Sciatic nerve (tissue), 2 donors: ENCODE measurements around the gene CCDC107. TPM values are rescaled to one million over a fixed set of nuclear protein-coding genes. Genes with fewer than 3 reads are reported as not detected.

Experiments used
- ATAC-seq: fragments of 200-7000 bp; cut with Tn5 transposase; one replicate; pipeline ENCODE4 v1.9.1; 2020; ENCODE audit warnings: mild to moderate bottlenecking, moderate library complexity
- DNase-seq: peaks from one replicate; pipeline ENCODE4 v3.0.0-alpha.2; 2020; ENCODE audit warnings: low spot score
- intact Hi-C: fragments of 100-400 bp; cut with DNase I; formaldehyde crosslinking; loops from one replicate; pipeline ENCODE4 v1.14.2; 2022
- total RNA-seq: library from RNA; stranded (reverse); fragmentation: NEBNext Ultra II Directional; extraction: Animal tissue kit (Norgen Biotek cat#: 25700); gene quantifications from one replicate; pipeline ENCODE4 v1.2.1, GENCODE V29; 2021
- donor health status: DM: no; HTN: no; CAD: no.
- donor health status: DM: no; HTN: no; CAD: no.

CCDC107 gene
- total RNA-seq, 1 donor from 2014 or later: 28.0 TPM

DNA sequence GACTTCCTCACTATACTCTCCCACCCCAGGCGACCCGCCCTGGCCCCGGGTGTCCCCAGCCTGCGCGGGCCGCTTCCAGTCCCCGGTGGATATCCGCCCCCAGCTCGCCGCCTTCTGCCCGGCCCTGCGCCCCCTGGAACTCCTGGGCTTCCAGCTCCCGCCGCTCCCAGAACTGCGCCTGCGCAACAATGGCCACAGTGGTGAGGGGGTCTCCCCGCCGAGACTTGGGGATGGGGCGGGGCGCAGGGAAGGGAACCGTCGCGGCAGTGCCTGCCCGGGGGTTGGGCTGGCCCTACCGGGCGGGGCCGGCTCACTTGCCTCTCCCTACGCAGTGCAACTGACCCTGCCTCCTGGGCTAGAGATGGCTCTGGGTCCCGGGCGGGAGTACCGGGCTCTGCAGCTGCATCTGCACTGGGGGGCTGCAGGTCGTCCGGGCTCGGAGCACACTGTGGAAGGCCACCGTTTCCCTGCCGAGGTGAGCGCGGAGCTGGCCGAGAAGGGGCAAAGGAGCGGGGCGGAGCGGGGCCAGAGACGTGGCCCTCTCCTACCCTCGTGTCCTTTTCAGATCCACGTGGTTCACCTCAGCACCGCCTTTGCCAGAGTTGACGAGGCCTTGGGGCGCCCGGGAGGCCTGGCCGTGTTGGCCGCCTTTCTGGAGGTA, 17.8 kb downstream of the CCDC107 start:
- ATAC-seq (peak; percentile 81), DNase-seq (peak; percentile 73)
- intact Hi-C loops: no loop called here

GRCh38 chr9:35679091-35679490, 21.0 kb downstream of the CCDC107 start:
- no peak for DNase-seq
- ATAC-seq: no peak
- intact Hi-C loops: no loop called here

DNA sequence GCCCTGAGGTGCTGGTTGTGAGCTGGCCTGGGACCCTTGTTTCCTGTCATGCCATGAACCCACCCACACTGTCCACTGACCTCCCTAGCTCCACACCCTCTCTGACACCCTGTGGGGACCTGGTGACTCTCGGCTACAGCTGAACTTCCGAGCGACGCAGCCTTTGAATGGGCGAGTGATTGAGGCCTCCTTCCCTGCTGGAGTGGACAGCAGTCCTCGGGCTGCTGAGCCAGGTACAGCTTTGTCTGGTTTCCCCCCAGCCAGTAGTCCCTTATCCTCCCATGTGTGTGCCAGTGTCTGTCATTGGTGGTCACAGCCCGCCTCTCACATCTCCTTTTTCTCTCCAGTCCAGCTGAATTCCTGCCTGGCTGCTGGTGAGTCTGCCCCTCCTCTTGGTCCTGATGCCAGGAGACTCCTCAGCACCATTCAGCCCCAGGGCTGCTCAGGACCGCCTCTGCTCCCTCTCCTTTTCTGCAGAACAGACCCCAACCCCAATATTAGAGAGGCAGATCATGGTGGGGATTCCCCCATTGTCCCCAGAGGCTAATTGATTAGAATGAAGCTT, 21.8 kb downstream of the CCDC107 start:
- no peak for ATAC-seq
- no peak for DNase-seq
- intact Hi-C loops: no loop called here

DNA sequence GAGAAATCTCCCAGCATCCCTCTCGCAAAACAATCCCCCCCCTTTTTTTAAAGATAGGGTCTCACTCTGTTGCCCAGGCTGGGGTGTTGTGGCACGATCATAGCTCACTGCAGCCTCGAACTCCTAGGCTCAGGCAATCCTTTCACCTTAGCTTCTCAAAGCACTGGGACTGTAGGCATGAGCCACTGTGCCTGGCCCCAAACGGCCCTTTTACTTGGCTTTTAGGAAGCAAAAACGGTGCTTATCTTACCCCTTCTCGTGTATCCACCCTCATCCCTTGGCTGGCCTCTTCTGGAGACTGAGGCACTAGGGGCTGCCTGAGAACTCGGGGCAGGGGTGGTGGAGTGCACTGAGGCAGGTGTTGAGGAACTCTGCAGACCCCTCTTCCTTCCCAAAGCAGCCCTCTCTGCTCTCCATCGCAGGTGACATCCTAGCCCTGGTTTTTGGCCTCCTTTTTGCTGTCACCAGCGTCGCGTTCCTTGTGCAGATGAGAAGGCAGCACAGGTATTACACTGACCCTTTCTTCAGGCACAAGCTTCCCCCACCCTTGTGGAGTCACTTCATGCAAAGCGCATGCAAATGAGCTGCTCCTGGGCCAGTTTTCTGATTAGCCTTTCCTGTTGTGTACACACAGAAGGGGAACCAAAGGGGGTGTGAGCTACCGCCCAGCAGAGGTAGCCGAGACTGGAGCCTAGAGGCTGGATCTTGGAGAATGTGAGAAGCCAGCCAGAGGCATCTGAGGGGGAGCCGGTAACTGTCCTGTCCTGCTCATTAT, 22.4 kb downstream of the CCDC107 start:
- ATAC-seq (no peak), DNase-seq (no peak)
- intact Hi-C loops: no loop called here

DNA sequence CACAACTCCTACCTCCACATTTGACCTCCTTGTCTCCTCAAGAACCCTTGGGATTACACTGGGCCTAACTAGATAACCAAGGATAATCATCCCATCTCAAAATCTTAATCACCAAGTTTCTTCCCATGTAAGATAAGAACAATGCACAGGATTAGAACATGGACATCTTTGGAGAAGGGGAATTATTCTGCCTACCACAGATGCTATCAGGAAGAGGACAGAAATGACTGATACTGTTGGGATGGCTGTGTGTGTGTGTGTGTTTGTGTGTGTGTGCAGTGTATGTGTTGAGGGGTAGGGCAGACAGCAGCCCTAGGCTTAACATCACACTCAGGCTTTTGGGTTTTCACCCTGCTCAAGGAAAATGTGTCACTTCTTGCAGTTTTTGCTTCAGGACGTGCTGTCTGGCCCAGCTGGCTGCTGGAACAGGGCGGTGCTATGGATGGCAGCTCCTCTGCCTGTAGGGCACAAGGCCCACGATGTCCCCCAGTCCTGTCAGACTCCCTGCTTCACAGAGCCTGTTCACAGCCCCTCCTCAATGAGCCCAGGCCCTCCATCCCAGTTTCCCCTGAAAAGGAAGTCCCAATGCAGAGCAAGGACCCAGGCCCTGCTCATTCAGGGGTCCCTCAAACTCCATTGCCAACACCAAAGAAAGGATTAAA, 23.4 kb downstream of the CCDC107 start:
- intact Hi-C loops: no loop called here
- DNase-seq: no peak
- ATAC-seq: no peak

- DNase-seq: no peak
Measured at GRCh38 chr9:35682051-35682450, 24.0 kb downstream of the CCDC107 start.

GRCh38 chr9:35682520-35683315, 24.6 kb downstream of the CCDC107 start:
- ATAC-seq (no peak), DNase-seq (no peak)
- intact Hi-C loops: no loop called here

More at GRCh38 chr9:35682051-35682450, 24.0 kb downstream of the CCDC107 start:
- intact Hi-C loops: no loop called here
- no peak for ATAC-seq

- no peak for ATAC-seq
Measured at GRCh38 chr9:35683323-35683722, 25.2 kb downstream of the CCDC107 start.

DNA sequence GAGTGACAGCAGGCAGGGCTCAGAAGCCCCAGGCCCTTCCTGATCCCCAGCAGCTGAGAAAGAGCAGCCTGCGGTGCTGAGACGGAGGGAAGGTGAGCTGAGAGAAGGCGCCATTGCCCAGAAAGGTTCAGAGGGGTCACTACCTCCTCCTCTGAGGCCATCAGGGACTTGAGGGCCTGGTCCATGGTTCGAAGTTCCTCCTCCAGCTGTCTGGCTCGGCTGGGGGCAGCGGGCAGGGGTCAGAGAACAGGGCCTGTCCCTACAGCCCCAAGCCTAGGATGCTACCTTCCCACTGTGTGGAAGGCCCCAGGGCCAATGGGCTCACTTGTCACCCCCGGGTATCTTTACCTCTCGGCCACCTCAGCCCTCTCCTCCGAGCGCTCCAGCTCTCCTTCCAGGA, 26.8 kb downstream of the CCDC107 start:
- no peak for DNase-seq
- no peak for ATAC-seq
- intact Hi-C loops: no loop called here

More at GRCh38 chr9:35683323-35683722, 25.2 kb downstream of the CCDC107 start:
- no peak for DNase-seq
- intact Hi-C loops: no loop called here

DNA sequence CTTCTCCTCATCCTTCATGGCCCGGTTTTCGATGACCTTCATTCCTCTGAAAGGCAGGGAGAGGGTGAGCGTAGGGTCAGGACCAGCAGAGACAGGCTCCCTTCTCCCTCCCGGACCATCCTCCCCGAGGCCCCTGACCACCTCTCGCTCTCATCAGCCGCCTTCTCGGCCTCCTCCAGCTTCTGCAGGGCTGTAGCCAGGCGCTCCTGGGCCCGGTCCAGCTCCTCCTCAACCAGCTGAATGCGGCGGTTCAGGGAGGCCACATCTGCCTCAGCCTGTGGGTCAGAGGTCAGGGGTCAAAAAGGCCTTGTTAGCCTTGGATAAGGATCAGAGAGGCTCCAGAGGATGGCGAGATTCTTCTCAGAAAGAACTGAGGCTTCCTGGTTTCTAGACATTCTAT, 27.4 kb downstream of the CCDC107 start:
- peak; percentile 78 for DNase-seq
- intact Hi-C loops: no loop called here
- peak; percentile 58 for ATAC-seq

- intact Hi-C loops: no loop called here
- DNase-seq (no peak), ATAC-seq (no peak)
Measured at GRCh38 chr9:35686222-35687203, 28.4 kb downstream of the CCDC107 start.

DNA sequence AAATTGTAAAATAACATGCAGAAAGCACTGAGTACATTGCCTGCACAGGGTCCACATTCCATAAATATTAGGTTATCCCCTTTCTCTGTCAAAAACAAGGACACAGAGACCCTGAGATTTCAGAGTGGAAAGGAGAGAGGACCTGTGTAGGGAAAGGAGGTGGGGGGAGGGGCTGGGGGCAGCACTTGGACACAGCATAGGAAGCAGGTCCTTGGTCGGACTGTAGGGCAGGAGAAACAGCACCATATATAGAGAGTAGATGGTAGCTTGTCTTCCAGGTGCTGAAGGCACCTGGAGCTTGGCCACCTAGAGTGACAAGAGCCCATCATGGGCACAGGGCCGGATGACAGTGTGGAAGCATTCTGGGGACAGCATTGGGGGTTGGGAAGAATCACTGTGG, 29.2 kb downstream of the CCDC107 start:
- intact Hi-C loops: no loop called here
- ATAC-seq (no peak), DNase-seq (no peak)

GRCh38 chr9:35687972-35688557, 30.0 kb downstream of the CCDC107 start:
- intact Hi-C loops: no loop called here
- DNase-seq (no peak), ATAC-seq (no peak)

- no peak for ATAC-seq
- intact Hi-C loops: no loop called here
- no peak for DNase-seq
Measured at GRCh38 chr9:35688558-35689541, 30.8 kb downstream of the CCDC107 start.

GRCh38 chr9:35689542-35690293, 31.6 kb downstream of the CCDC107 start, which contains the start of gene TPM2:
TSS of gene TPM2 (minus strand) at chr9:35689925. CDS start at chr9:35689817, 108 bp downstream.
- intact Hi-C loops: no loop called here
- DNase-seq: peak; percentile 76
- ATAC-seq: peak; percentile 52

DNA sequence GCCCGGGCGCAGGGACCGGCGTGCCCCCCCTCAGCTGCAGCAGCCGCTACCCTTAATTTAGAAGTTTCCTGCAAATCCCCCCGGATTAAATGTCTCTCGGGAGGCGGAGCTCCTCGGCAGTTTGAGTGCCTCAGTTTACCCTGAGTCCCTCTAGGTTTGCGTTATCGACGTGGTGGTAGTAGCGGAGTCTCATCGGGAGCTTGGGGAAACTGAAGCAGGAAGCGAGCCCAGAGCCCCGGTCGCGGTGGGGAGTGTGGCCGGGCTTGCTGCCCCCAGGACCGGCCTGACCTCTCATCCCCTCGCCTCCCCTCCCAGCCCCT, 32.2 kb downstream of the CCDC107 start:
- intact Hi-C loops: no loop called here
- DNase-seq (no peak), ATAC-seq (no peak)
